Measurements from ENCODE around the gene KCNH3.

KCNH3 gene

DNA sequence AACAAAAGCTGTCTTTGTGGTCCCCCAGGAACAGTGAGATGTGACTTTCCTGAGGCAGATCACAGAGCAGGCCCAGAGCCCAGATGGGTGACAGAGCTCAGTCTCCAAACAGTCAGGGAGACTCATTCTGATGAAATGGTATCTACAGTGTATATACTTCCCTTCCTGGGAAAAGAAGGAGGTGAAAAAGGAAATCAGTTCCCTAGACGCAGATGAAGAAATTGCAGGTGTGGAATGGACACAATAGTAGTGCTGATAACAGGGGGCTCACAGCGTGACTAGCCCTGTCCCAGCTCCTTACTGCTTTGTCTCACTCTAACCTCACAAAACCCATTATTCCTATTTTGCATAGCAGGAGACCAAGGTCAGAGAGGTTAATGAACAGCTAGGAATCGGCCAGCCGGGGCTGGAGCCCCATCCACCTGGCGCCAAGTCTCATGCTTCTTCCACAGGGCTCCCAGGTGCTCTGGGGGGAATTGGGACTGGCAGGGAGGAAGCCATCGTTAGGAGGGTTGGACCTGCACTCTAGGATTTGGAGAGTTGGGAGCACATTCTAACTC lies 11.9 kb downstream of the KCNH3 start:
- Histone ChIP-seq H3K4me3 (replicated peaks; ENCODE audit: insufficient read depth, low read length) (no peak overlapping the region), H3K27ac (replicated peaks) (no peak overlapping the region), H3K27me3 (ENCODE audit: insufficient read depth, poor library complexity, severe bottlenecking) (peaks cover 18% of the 10 kb centered on the region)
- DNase-seq (ENCODE audit: low read depth in 1 of 2, low spot score in 1 of 2): no peak
- no peak for TF ChIP-seq SPI1 (IDR thresholded peaks at IDR 0.05; ENCODE audit: borderline replicate concordance, low read depth)

- no peak overlapping the region for H3K27ac ChIP-seq (replicated peaks)
- H3K4me3 ChIP-seq (replicated peaks; ENCODE audit: insufficient read depth, low read length): no peak overlapping the region
- no peak for DNase-seq (ENCODE audit: low read depth in 1 of 2, low spot score in 1 of 2)
- H3K27me3 ChIP-seq (ENCODE audit: insufficient read depth, poor library complexity, severe bottlenecking): peaks cover 18% of the 10 kb centered on the region
- TF ChIP-seq, protein P1, sequence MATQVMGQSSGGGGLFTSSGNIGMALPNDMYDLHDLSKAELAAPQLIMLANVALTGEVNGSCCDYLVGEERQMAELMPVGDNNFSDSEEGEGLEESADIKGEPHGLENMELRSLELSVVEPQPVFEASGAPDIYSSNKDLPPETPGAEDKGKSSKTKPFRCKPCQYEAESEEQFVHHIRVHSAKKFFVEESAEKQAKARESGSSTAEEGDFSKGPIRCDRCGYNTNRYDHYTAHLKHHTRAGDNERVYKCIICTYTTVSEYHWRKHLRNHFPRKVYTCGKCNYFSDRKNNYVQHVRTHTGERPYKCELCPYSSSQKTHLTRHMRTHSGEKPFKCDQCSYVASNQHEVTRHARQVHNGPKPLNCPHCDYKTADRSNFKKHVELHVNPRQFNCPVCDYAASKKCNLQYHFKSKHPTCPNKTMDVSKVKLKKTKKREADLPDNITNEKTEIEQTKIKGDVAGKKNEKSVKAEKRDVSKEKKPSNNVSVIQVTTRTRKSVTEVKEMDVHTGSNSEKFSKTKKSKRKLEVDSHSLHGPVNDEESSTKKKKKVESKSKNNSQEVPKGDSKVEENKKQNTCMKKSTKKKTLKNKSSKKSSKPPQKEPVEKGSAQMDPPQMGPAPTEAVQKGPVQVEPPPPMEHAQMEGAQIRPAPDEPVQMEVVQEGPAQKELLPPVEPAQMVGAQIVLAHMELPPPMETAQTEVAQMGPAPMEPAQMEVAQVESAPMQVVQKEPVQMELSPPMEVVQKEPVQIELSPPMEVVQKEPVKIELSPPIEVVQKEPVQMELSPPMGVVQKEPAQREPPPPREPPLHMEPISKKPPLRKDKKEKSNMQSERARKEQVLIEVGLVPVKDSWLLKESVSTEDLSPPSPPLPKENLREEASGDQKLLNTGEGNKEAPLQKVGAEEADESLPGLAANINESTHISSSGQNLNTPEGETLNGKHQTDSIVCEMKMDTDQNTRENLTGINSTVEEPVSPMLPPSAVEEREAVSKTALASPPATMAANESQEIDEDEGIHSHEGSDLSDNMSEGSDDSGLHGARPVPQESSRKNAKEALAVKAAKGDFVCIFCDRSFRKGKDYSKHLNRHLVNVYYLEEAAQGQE (IDR thresholded peaks at IDR 0.05; ENCODE audit: insufficient replicate concordance, low read depth): no peak
- TF ChIP-seq POLR2AphosphoS5 (IDR thresholded peaks at IDR 0.05; ENCODE audit: low read depth): no peak
- TF ChIP-seq, protein P2, sequence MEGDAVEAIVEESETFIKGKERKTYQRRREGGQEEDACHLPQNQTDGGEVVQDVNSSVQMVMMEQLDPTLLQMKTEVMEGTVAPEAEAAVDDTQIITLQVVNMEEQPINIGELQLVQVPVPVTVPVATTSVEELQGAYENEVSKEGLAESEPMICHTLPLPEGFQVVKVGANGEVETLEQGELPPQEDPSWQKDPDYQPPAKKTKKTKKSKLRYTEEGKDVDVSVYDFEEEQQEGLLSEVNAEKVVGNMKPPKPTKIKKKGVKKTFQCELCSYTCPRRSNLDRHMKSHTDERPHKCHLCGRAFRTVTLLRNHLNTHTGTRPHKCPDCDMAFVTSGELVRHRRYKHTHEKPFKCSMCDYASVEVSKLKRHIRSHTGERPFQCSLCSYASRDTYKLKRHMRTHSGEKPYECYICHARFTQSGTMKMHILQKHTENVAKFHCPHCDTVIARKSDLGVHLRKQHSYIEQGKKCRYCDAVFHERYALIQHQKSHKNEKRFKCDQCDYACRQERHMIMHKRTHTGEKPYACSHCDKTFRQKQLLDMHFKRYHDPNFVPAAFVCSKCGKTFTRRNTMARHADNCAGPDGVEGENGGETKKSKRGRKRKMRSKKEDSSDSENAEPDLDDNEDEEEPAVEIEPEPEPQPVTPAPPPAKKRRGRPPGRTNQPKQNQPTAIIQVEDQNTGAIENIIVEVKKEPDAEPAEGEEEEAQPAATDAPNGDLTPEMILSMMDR (IDR thresholded peaks at IDR 0.05; ENCODE audit: insufficient read depth, low read length): no peak
- no peak for TF ChIP-seq GABPA (IDR thresholded peaks at IDR 0.05; ENCODE audit: low read depth)
- no peak for TF ChIP-seq SPI1 (IDR thresholded peaks at IDR 0.05; ENCODE audit: borderline replicate concordance, low read depth)
Measured at GRCh38 chr12:49552014-49552413, 13.2 kb downstream of the KCNH3 start.

- DNase-seq (ENCODE audit: low read depth in 1 of 2, low spot score in 1 of 2): no peak
- Histone ChIP-seq H3K27ac (replicated peaks) (no peak overlapping the region), H3K27me3 (ENCODE audit: insufficient read depth, poor library complexity, severe bottlenecking) (peaks cover 18% of the 10 kb centered on the region), H3K4me3 (replicated peaks; ENCODE audit: insufficient read depth, low read length) (no peak overlapping the region)
- TF ChIP-seq, protein P2 (IDR thresholded peaks at IDR 0.05; ENCODE audit: insufficient read depth, low read length): no peak
- TF ChIP-seq SPI1 (IDR thresholded peaks at IDR 0.05; ENCODE audit: borderline replicate concordance, low read depth): no peak
- TF ChIP-seq, protein P1 (IDR thresholded peaks at IDR 0.05; ENCODE audit: insufficient replicate concordance, low read depth): no peak
- TF ChIP-seq POLR2AphosphoS5 (IDR thresholded peaks at IDR 0.05; ENCODE audit: low read depth): no peak
- TF ChIP-seq GABPA (IDR thresholded peaks at IDR 0.05; ENCODE audit: low read depth): no peak
Measured at GRCh38 chr12:49552425-49552824, 13.6 kb downstream of the KCNH3 start.

DNA sequence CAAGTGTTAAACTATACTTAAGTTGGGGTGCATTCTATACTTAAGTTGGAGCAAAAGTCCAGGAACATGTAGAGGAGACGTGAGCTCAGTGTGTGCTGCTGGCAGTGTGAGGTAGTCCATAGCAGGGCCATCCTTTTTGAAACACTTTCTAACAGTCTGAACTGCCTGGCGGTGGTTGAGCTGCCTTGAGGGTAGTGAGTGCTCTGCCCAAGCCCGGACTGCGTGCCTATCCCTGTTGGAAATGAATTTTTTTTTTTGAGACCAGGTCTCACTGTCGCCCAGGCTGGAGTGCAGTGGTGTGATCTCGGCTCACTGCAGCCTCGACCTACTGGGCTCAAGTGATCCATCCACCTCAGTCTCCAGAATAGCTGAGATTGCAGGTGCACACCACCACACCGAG lies 14.1 kb downstream of the KCNH3 start:
- peaks cover 15% of the 10 kb centered on the region for H3K27me3 ChIP-seq (ENCODE audit: insufficient read depth, poor library complexity, severe bottlenecking)
- DNase-seq (ENCODE audit: low read depth in 1 of 2, low spot score in 1 of 2): no peak
- no peak overlapping the region for H3K4me3 ChIP-seq (replicated peaks; ENCODE audit: insufficient read depth, low read length)
- H3K27ac ChIP-seq (replicated peaks): no peak overlapping the region
- TF ChIP-seq SPI1 (IDR thresholded peaks at IDR 0.05; ENCODE audit: borderline replicate concordance, low read depth) (no peak), POLR2AphosphoS5 (IDR thresholded peaks at IDR 0.05; ENCODE audit: low read depth) (no peak), GABPA (IDR thresholded peaks at IDR 0.05; ENCODE audit: low read depth) (no peak)
- TF ChIP-seq, protein P2 (IDR thresholded peaks at IDR 0.05; ENCODE audit: insufficient read depth, low read length): no peak
- TF ChIP-seq, protein P1 (IDR thresholded peaks at IDR 0.05; ENCODE audit: insufficient replicate concordance, low read depth): no peak
